GM20431 (cell line): ENCODE results near the gene CEP131.

Experiments
- in situ Hi-C: fragments of 300-500 bp; cut with MseI, MboI; formaldehyde crosslinking; loops from one replicate; pipeline ENCODE4 v1.15.0; 2020; ENCODE audit warnings: low sequenced_read_pairs; ENCODE audit not compliant: unreplicated experiment

The CEP131 gene

DNA sequence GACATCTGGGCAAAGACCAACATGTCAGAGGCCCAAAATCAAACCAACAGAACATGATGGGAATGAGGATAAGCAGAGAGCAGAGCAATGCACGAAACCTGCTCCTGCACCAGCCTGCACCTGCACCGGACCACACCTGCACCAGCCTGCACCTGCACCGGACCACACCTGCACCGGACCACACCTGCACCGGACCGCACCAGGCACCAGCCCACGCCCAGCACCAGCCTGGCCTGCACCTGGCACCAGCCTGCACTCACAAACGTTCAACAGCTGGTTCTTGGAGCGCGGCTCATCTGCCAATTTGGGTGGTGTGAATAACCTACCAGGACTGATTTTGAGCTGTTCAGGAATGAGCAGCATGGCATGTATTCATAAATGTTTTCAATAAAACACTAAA, 18.2 kb downstream of the CEP131 start:
- in situ Hi-C loops: no loop called here

- in situ Hi-C loops: no loop called here
Measured at GRCh38 chr17:81203136-81203535, 19.6 kb downstream of the CEP131 start.

DNA sequence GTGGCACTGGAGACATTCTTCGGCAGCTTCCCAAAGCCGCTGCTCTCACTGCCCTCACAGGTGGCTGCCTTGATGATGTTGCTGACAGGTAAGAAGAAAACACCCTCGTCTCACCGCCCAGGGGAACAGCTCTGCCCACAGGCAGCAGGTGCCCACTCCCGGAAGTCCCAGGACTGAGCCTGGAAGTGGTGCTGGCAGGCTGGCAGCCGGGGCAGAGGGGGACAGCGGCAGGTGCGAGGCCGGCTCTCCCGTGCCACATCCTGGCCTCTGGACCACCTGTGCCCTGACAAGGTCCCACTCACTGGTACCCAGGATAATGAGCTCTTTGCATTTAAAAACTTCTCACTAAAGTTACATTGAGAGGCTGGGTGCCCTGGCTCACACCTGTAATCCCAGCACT, 20.4 kb downstream of the CEP131 start:
- in situ Hi-C loops: no loop called here

DNA sequence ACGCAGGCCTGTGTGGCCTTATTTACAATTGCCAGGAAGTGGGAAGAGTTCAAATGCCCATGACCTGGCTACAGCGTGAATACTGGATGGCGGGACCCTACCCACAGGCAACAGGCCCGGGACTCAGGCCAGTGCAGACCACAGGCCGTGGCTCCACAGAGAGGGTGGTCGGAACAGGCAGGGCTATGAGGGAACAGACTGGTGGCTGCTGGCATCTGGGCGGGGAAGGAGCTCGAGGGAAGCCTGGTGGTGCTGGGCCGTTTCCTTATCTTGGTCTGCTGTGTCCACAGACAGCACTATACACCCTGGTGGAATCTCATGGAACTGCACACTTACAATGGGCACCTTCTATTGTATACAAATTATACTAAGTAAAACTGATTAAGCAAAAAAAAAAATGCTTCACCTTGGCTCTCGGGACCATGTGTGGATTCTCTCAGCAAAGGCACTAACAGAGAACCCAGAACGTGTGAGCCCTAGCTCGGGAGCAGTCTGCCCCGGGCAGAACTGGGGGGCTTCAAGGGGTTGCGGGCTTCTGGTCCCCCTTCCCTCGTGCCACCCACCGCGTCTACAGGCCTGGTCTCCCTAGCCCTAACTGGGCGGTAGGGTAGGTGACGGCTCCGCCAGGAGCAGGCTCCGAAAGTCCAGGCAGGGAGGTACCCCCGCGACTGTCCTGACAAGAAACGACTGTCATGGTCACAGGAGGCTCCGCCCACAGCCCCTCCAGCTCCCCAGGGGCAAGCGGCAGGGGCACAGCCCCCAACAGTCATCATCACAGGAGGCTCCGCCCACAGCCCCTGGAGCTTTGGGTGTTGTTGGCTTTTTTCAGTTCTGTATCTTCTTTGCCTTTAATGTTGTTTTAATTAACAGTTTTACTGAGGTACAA, 21.8 kb downstream of the CEP131 start:
- in situ Hi-C loops: no loop called here

DNA sequence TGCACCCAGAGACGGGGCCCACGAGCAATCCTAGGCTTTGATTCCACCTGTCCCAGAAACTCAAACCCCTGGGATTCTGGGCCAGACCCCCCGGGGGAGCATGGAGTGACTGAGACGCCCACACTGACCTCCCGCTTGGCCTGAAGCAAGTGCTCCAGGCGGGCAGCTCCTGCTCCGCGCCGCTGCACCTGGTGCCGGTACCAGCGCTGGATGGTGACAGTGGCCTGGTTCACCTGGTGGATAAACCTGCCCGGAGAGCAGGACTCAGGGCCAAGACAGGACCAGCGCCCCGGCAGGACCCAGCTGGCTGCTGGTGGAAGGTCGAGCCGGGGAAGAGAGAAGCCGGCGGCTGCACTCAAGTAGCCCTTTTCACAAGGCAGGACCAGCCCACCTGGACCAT, 22.6 kb downstream of the CEP131 start:
- in situ Hi-C loops: no loop called here

DNA sequence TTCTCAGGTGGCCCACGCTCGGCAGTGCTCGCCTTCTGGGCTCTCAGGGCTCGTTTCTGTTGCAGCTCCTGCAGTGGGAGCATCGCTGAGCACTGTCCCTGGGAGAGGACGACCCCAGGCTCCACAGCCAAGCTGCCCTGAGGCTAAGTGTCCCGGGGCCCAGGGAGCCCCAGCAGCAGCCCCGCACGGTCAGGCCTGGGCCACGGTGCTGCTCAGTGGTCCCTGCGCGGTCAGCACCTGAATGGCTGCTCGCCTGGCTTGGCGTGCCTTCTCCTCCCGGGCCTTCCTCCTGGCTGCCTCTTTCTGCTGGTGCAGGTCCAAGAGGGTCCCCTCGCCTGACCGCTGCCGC, 23.3 kb downstream of the CEP131 start:
- in situ Hi-C loops: no loop called here

- in situ Hi-C loops: no loop called here
Measured at GRCh38 chr17:81198826-81199481, 23.8 kb downstream of the CEP131 start.

- in situ Hi-C loops: no loop called here
Measured at GRCh38 chr17:81197831-81198490, 24.8 kb downstream of the CEP131 start.

DNA sequence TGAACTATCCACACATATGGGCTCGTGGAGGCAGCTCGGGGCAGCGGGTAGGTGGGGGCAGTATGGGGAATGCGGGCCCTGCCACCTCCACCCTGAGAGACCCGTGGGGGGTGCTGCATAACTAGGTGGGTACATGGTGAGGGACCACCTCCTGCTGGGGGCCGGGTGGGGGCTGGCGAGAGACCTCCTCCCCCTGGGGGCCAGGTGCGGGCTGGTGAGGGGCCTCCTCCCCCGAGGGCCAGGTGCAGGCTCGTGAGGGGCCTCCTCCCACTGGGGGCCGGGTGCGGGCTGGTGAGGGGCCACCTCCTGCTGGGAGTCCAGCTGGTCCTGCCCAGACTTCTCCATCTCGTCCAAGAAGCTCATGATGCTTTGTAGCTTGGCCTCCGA, 25.4 kb downstream of the CEP131 start:
- in situ Hi-C loops: no loop called here

DNA sequence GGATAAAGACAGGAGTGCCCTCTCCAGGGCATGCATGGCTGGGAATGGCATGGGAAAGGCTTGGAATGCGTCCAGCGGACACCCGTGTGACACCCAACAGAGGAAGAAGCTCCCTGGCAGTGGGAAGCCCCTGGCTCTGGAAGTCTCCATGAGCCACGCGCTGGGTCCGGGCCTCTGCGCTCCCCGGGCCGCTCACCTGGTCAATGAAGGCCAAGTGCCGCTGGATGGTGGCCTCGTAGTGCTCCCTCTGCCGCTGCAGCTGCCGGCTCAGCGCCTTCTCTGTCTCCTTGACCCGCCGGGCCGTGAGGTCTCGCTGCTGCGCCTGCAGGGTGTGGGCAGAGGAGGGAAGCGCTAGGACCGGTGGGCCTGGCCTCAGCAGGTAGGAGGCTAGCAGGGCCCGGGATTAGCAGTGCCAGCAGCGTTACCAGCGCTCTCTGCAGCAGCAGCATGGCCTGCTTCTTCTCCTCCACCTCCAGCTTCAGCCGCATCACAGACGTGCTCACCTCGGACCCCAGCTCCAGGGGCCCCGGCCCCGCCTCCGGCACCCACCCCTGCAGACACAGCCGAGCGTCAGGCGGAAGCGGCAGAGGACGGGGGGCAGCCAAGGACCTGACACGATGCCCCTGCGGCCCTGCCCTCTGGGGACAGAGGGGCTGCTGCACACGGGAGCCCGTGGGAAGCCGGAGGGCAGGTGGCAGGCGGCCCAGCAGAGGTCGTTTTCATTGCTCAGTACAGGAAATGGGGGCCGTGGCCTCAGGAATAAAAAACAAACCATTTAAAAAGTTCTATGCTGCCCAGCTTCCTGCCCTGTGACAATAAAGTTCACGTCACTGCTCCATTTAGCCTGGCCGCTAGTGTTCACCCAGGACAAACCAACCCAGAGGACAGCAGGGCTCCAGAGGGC, 26.0 kb downstream of the CEP131 start:
- in situ Hi-C loops: no loop called here

DNA sequence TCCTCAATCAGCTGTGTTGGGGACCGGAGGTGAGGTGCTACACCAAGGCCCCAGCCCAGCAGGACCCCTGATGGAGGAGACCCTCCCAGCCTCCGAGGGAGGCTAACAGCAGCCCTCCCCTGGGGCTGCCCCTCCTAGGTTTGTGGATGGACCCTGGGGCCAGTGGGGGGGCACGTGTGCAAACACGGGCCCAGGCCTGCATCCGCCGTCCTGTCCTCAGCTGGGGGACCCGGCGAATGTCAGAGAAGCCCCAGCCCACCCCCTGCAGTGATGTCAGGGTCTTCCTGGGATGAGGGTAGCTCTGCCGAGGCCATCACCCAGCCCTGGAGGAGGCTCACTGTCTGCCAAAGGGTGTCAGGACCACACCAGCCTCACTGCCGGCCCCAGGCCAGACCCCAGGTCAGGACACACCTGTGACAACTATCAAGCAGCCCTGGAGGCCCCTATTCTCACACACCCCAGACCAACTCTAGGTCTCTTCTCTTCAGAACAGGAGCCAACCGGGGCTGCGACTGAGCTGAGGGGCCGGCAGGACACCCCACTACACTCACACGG, 26.7 kb downstream of the CEP131 start:
- in situ Hi-C loops: no loop called here

DNA sequence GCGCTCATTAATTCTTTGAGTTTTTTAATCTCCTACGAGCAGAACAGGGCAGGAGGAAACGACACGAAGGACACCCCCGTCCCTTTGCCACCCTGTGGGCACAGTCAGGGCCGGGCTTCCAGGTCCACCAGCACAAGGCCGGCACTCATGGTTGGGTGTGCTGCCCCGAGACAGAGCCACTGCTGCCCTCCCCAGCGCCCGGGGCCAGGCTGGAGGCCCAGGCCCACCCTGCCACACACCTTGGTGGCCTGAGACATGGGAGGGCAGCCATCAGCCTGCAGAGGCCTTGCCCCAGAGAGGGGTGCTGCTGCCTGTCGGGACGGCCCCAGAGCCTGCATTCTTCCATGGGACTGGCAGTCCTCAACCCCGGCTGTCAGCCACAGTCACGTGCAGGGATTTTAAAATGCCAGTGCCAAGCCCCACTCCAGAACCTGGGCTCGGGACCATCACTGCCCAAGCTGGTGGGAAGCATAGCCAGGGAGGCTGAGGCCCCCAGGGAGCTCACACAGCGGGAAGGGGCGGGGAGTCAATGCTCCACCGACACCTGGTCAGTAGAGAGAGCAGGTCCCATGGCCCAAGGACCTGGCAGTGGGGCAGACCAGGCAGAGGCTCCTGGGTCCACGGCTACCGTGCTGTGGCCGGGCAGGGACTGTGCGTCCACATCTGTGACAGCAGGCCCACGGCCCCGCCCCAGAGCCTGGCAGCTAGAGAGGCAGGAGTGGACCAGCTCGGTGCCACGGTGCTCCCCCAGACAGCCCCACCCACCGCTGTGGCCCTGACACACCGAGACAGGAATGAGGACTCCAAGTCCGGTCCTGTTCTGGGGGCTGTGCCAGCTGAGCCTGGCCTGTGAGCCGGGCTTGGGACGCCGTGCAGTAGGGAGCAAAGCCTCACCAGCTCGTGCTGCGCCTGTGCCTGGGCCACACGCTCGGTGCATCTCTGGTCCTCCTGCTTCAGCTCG, 27.5 kb downstream of the CEP131 start:
- in situ Hi-C loops: no loop called here

DNA sequence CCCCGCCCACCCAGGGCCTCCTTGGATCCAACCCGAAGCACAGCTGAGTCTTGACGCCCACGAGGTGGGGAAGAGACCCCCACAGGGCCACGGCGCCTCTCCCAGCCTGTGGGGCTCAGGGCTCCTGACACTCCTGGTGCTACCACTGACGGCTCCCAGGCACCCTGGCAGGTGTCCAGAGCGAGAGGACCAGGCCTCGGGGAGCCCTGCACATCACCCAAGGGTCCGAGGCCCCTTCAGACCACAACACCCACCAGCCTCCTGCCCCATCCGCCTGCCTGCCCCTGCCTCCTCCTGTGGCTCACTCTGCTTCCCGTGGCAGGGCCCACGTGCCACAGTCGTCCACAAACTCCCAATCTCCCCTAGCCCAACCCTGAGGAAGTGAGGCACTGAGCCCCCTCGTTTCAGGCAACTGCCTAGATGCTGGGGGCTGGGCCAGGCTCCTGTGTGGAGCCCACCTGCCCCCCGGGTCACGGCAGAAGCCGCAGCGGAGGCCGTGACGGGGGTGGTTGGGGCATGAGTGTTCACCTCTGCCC, 28.5 kb downstream of the CEP131 start:
- in situ Hi-C loops: no loop called here

DNA sequence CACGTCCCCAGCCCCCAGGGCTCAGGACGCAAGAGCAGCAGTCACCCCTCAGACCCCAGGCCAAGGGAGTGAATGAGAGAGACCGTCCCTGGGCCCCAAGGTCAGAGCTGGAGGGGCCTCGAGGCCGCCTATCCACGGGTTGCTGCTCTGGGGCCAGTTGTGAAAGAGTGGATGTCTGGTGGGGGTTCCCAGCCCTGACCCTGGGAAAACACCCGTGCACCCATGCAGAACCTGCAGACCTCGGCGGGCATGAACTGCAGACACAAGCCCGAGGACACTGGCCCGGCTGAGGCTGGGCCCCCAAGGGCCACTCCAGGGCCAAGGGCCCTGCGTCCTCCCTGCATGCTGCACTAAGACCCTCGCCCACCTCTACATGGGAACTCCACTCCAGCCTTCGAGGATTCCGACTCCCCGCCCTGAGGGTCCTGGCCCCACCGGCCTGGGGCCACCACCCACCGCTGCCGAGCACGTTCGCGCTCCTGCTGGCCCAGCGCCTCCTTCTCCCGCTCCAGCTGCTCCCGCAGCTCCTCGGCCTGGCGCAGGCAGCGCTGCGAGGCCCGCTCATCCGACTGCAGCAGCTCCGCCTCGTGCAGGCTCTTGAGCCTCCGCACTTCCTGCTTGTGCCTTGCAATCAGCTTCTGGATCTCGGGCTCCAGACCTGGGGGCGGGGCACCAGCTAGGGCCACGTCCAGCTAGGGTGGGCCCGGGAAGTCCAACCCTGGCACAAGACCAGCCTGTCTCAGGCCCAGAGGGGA, 29.1 kb downstream of the CEP131 start:
- in situ Hi-C loops: no loop called here

DNA sequence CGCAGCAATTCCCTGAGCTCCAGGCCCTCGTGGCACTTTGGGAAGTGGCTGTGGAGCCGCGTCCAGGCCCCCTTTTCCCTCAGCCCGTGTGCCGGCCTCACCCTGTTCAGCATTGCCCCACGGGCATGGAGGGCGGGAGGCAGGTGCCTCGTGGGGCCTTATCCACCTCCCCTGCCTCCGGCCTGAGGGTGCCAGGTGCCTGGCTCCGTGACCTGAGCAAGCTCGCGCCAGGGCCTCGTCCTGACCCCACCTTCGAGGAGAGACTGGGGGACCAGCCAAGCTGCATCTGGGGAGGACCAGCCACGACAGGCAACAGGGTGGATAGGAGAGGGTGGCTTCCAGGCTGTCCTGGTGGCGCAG, 29.7 kb downstream of the CEP131 start:
- in situ Hi-C loops: no loop called here

DNA sequence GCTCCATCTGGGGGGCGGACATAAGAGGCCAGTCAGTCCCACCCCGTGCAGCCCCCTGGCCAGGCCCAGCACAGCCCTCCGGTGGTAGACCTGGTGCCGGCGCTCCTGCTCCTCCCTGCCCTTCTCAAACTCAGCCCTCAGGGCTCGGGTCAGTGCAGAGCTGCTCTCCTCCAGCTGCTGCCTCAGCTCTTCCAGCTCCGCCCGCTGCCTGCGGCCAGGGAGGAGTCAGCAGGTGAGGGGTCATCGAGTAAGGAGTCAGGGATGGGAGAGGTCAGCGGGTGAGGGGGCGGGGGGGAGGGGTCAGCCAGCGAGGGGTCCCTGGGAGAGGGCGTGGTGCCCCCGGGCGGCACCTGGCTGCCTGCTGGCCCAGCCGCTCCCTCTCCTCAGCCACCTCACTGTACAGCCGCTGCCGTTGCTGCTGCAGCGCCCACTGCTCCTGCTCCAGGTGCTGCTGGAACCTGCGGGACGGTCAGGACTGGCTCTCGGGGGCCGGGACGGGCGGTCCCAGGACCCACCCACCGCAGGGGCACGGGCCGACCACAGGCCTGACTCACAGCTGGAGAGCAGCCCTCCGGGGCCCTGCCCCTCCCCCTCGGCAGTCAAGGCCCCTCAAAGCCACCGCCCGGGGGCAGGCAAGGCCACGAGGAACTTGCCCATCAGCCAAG, 30.2 kb downstream of the CEP131 start:
- in situ Hi-C loops: no loop called here

GRCh38 chr17:81191646-81192045, 31.1 kb downstream of the CEP131 start:
- in situ Hi-C loops: no loop called here
